ENCODE results near the gene TSPAN12.

Gene TSPAN12

GRCh38 chr7:120842121-120842621 is 15.8 kb downstream of the TSPAN12 start:
- DNase-seq: no peak

DNA sequence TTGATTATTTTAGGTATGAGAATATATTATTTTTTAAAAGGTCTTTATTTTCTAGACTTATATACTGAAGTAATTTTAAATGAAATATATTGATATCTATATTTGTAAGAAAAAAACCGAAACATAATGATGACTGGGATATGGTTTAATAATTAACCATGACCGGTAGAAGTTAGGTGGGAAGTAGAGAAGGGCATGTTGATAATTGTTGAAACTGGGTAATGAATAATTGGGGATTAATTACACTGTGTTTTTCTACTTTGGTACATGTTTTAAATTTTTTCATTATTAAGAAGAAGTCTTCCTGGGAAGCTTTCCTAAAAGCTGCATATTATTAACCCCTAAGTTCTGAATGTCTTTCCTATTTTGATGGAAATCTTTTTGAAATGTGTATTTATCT is 16.3 kb downstream of the TSPAN12 start:
- no peak for DNase-seq

GRCh38 chr7:120838281-120838682 is 19.7 kb downstream of the TSPAN12 start:
- DNase-seq: no peak

- DNase-seq: no peak
Measured at GRCh38 chr7:120837599-120837998, 20.3 kb downstream of the TSPAN12 start.

DNA sequence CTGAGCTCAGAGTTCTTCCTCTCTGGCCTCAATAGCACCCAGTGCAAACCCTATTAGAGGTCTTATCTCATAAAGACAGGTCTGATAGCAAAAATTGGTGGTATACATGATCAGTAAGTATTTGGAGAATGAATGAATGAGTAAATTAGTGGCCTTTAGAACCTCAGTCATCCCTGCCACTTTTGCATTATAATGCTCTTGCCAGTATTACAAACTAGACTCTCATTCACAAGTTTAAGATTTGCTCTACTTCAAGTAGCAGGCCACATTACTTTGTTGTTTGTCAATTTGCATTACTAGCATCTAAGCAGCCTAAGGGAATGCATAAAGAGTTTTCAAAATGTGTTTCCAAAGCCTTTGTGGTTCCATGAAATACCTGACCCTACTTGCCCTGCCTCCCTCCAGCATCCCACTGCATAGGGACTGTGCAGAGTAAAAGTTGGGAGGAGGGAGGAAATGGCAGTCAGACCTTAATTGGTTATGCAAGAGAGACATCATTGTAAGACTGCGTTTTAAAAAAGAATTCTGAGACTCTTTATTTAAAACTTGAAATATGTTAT is 21.3 kb downstream of the TSPAN12 start:
- no peak for DNase-seq

- no peak for DNase-seq
Measured at GRCh38 chr7:120834726-120835125, 23.2 kb downstream of the TSPAN12 start.

DNA sequence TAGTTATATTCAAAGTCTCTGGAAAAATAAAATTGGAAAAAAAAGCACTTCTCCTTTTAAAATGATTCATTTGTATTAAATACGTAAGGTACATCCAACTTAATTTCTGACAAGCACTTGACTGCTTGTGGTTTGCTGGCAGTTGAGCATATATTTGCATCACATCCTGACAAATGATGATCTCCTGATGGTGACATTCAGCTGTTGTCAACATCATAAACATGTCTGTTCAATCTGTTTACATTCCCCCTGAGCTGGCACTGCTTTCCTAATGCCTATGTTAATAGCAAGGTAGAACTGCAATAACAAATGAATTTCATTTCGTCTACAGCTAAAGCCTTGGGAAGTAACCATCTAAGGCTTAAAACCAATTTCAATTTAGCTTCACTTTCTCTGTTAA is 24.4 kb downstream of the TSPAN12 start:
- DNase-seq: no peak

- DNase-seq: no peak
Measured at GRCh38 chr7:120832803-120833202, 25.1 kb downstream of the TSPAN12 start.

- DNase-seq: no peak
Measured at GRCh38 chr7:120831260-120831659, 26.7 kb downstream of the TSPAN12 start.

DNA sequence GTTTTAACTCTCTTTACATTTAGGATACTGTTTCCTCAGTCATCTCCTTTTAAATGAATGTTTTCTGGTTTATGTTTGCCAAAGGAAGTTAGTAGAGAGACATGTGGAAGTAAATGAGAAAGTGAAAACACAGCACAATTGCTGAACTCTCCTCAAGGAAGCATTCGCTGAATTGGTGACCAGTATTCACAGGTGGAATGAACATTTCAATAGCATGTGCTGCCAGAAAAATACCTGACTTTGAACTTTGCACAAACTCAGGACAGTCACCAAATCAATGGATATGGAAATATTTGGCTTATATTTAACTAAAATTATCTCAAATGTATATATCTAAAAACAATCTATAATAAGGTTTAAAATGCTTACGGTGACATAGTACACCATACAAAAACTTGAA is 28.5 kb downstream of the TSPAN12 start:
- no peak for DNase-seq

DNA sequence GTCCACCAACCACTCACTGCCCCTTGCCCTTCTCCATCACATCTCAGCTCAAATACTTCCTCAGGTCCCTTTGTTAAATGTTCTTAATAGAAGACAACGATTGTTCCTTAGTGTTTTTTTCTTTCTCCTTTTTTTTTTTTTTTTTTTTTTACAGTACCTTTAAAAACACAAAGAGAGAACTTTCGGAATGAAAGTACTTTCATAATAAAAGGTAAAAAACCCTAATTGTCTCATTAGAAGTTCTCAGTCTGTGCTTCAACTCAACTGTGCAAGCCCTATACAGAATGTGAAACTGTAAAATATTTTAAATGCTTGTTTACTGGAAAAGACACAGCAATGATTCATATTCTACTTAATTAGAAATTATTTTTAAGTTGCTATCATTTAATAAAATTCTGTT is 29.4 kb downstream of the TSPAN12 start:
- DNase-seq: no peak

DNA sequence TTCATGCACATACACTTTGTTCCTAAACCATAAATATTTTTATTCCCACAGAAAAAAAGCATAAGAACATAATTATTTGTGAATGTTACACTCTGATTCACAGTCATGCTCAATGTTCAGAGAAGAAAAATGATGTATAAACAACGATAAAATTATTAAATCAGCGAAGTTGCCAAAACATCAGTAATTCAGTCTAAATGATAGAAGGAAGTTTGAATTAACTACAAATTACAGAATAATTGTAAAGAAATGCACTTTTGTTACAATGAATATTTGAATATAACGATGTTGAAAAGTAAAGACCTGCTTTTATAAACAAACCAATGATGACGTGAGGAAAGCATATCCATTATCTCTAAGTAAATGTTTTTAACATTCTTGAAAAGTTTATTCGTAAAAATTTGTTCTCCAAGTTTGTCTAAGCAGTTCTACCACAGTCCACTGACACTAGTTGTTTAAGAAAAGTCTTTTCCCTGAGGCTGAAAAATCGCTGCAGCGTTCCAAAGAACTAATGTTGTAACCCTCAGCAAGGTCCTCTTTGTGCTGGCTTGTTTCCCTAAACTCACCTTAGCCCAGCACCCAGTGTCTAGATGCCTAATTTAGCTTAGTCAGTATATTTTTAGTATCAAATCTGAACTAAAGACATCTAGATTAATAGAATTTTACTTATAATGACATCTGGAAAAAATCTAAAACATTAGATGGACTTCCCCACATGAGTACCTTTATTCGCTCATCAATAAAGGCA is 30.4 kb downstream of the TSPAN12 start:
- DNase-seq: no peak

DNA sequence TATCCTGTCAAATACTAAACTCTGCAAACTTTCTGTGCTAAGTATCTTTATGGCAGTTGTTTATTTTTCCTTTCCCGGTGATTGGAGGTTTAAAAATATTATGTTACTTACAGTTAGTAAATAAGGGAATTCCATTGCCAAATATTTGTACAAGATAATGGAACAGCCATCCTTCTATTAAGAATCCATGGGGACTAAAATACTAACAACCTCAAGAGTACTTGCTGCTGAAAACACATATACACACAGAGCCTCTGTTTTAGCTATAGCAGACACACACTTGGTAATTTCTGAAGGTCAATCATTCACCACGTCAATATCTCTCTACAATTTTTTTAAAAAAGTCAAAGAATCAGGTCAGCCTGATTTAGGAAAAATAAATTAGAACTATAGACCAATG is 32.4 kb downstream of the TSPAN12 start:
- no peak for DNase-seq

- DNase-seq: no peak
Measured at GRCh38 chr7:120825152-120825551, 32.8 kb downstream of the TSPAN12 start.

DNA sequence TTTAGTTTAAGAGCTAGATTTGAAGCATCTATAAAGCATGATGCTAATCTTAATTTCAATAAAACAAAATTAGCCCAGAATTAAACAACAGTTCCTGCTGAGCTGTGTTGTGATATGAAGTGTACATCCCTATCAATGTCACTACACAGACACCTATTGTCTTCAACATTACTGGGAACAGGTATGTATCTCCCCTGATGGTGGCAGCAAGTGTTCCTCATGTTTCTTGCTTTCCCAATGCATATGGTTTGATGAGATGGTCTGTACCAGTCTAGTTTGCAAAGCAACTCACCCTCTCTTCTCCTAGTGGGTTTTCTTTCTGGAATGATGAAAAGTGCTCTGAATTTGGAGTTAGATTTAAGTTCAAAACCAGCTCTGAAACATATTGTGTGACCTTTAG is 38.1 kb downstream of the TSPAN12 start:
- no peak for DNase-seq

DNA sequence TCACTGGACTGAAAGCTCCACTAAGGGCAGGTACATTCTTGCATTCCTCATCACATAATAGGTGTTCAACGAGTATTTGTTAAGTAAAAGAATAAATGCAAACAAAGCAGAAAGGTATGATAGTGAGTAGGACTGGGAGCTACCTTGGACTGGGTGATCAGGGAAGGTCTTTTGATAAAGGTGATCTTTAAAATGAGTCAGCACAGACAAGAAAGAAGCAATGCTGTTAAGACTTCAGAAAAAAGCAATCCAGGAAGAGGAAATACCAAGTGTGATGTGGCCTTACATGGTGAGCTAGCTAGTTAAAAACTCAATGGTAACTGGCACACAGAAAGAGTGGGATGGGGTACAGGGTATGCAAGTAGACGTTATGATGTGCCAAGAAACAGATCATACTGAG is 40.1 kb downstream of the TSPAN12 start:
- no peak for DNase-seq

GRCh38 chr7:120814253-120814939 is 43.5 kb downstream of the TSPAN12 start:
- DNase-seq: no peak

DNA sequence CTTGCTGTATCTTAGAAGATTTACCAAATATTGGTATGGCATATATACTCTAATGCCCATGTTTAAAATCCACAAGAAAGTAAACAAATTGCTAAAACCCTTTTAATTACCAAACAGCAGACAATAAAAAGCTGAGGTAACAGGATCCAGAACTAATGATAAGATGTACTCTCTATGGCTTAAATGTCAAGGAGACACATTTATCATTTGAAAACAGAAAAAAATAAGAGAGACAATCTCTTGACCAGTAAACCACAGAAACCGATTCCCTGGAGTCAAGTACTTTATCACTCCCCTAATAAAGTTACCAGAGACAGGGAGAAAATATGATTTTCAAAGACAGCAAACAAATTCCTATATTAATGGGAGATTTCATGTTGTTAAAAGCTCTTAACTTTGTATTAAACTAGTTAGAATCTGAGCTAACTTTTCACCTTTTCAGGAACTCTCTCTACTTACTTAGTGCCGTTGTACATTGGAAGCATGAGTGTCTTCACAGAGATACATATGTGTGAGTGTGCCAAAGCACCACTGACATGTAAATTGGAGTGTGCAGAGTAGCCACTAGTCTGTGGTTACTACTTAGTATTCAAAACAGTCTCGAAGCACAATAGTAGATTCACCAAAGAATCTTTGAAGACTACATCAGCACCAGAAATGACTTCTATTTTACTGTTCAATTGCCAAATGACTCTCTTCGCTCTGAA is 44.2 kb downstream of the TSPAN12 start:
- DNase-seq: no peak

DNA sequence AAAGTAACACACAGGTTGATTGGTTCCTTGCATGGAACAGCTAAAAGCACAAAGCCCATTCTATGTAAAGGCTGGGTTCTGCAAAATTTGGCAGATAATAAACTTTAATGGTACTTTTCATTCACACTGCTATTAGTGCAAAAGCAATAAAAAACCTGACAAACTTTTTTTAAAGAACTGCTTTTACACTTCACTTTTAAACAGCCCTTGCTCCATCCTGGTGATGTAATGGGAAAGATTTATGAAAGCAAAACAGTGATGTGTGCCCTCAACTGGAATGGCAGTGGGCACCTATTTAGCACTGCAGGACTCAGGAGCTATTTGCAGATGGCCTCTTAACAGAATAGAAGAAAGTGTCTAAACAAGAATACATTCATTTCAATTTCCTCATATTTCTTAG is 44.9 kb downstream of the TSPAN12 start:
- DNase-seq: no peak

- no peak for DNase-seq
Measured at GRCh38 chr7:120809260-120809659, 48.7 kb downstream of the TSPAN12 start.

DNA sequence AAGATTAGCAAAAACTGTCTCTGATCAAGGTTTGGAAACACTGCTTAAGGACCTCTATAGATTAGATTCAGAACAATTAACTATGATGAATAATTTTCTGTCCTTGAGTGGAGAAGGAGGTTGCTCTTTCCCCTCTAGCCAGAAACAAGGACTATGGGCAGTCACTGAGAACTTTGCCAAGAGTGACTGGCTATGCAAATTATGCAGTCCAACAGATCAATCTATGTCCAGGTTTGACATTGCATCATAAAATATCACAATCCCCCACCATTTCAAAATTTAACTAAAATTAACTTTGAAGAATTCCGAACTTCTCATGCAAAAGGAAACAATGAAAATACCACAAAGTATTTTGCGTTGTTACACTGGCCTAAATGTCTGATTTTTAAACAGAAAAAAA is 50.6 kb downstream of the TSPAN12 start:
- DNase-seq: no peak

GRCh38 chr7:120806669-120807068 is 51.3 kb downstream of the TSPAN12 start:
- DNase-seq: no peak

GRCh38 chr7:120805636-120806388 is 52.1 kb downstream of the TSPAN12 start:
- DNase-seq: no peak

Measured in 8988T (cell line).